ENCODE measurements around the gene ARHGAP26.
A peak's percentile ranks its signal among the peaks of the same experiment; 100 is the strongest.

The ARHGAP26 gene

GRCh38 chr5:142856269-142856782, 86.1 kb downstream of the ARHGAP26 start:
- DNase-seq = no peak

DNA sequence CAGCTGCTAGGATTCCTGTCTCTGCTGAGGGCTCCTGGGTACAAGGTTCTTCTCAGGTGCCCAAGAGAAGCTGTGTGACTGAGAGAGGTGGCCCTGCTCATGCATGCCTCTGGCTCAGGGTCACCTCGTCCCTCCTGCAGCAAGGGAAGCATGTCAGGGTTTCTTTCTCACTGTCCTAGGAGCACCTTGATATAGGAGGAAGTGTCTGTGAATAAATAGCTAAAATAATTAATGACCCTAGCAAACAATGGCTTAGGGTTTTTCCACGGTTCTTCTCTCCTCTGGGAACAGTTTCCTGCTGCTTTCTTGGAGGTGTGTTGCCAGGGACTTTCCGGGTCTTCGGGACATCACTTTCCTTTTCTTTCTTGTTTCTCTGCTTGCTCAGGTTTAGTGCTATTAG, 87.2 kb downstream of the ARHGAP26 start:
- DNase-seq = no peak

- DNase-seq = no peak
These were observed 88.9 kb downstream of the ARHGAP26 start for GRCh38 chr5:142859037-142859436.

DNA sequence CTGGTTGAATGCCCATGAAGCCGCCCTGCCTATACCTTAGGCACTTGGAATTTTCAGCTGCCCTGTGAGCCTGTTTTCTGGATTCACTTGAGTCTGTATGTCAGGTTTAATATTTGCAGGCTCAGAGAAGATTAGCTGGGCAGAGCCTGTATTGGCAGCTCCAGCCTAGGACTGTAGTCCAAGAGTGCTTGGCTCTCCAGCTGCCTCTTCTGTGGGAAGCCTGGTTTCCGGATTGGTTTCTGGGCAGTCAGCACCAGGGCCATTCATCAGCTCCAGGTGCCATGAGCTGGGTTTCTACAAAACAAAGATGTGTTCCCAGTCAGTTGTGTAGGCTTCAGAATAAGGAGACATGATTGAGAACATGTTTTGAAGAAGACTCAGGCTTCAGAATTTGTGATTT, 90.1 kb downstream of the ARHGAP26 start:
- DNase-seq = no peak

- no peak for DNase-seq
These were observed 90.8 kb downstream of the ARHGAP26 start for GRCh38 chr5:142861011-142861410.

- no peak for DNase-seq
These were observed 92.4 kb downstream of the ARHGAP26 start for GRCh38 chr5:142862594-142862993.

- DNase-seq = no peak
These were observed 93.7 kb downstream of the ARHGAP26 start for GRCh38 chr5:142863856-142864255.

GRCh38 chr5:142864290-142865260, 94.4 kb downstream of the ARHGAP26 start:
- no peak for DNase-seq

GRCh38 chr5:142865631-142866030, 95.5 kb downstream of the ARHGAP26 start:
- no peak for DNase-seq

DNA sequence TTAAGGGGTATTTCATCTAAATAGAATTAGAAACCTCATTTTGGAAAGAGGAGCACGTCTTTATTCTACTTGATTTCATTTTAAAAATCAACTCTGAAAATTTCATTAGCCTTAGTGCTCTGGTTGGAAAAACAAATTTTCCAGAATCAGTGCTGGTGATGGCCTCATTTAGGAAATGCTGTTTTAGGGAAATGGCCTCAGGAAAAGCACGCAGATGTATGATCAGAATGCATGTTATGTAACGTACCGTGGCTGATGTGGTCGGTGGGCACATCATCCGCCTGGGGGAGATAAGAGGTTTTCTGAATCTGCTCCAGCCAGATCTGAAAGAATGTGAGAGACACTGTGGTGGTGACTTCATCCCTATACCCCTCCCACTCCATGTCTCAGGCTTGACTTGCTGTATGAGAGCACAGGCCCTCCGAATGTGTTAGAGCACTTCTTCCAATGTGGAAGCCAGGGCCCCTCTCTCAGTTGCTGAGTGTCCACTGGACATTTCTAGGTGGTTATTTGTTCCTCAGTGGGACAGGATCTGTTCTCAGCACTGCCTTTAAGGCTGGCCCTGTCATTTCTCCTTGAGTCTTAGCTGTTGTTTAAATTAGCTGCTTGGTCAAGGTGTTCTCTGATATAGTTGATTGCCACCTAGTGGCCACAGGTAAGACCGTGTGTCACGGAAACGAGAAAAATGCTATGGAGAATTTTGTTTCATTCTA, 96.5 kb downstream of the ARHGAP26 start:
- DNase-seq = peak; percentile 75

DNA sequence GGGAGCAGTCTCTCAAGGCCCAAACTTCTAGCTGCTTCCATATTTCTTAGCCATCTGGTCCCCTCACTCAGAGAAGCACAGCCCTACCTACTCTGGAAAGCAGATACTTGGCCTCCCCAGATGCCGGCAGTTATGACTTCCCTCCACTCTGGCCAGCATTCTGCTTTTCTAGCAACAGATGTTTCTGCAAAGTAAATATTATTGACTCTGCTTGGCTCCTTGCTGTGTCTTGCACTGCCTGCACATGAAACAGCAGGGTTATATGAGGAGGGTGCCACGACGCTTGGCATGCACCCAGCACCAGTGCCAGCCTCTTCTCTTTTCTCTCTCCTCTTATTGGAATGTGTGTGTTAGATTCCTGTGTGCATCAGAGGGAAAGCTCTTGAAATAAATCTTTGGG, 99.7 kb downstream of the ARHGAP26 start:
- no peak for DNase-seq

DNA sequence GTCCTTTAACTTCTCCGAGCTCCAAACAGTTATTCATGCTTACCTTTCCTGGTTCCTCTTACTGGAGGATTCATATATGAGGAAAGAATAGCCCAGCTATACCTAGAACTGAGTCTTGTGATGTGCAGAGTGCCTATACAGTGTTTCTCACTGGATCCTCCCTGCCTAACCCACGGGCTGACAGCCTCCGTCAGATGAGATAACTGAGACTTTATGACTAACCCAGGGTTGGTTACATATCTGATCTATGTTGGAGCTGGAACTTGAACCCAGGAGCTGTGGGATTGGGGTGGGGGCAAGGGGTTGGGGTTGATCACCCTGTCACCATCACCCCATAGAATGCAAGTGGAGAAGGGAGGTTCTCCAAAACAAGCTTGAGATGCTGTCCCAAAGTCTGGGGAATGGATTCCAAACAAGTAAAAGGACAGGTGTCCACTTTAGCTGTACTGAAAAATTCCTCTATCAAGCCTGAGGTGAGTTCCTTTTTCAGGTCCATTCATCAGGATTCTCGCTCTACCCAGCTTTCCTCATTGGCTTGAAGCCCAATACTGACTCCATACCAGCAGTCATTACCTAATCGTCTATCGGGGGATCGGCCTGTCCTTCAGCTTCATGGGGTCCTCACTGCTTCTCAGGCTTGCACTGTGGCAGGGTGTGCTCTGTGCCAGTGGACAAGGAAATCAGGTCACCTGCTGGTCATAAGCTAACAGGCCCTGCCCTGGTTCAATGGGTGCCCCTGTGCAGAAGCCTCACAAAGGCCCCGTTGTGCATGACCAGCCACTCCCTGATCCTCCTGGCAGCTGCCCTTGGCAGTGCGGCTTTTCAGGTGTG, 100.6 kb downstream of the ARHGAP26 start:
- no peak for DNase-seq

- no peak for DNase-seq
These were observed 101.4 kb downstream of the ARHGAP26 start for GRCh38 chr5:142871363-142872193.

DNA sequence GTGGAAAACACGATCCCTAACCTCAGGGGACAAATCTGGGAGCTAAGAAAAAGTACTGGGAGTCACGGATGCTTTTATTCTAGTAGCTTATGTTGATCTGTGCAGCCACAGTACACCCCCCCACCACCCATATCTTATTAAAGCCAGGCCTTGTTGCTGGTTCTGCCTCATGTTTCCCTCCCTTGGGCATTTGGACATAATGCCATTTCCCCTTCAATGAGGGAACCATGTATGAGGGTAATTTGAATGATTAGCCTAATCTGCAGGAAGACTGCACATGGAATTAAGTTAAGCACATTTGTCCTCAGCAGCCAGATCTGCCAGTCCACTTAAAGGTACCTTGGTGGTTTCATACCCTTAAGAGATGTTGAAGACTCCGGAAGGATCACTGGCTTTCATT, 102.0 kb downstream of the ARHGAP26 start:
- no peak for DNase-seq

- DNase-seq = no peak
These were observed 102.6 kb downstream of the ARHGAP26 start for GRCh38 chr5:142872795-142873194.

- DNase-seq = no peak
These were observed 103.7 kb downstream of the ARHGAP26 start for GRCh38 chr5:142873831-142874230.

GRCh38 chr5:142874540-142874939, 104.4 kb downstream of the ARHGAP26 start:
- no peak for DNase-seq

DNA sequence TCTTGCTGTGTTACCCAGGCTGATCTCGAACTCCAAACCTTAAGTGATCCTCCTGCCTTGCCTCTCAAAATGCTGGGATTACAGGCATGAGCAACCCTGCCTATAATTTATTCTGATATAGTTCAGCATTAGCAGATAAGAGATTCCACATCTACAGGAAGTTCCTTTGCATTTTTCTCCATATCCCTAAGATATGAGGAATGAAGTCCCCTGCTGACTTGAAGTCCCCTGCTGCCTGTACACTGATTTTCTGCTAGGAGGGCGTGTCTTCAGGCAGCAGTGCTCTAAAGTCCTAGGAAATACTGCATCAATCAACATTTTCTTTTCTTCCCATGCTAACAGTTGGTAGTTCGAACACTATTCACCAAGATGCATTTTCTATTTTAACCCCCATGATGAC, 105.8 kb downstream of the ARHGAP26 start:
- no peak for DNase-seq

- no peak for DNase-seq
These were observed 106.6 kb downstream of the ARHGAP26 start for GRCh38 chr5:142876817-142877216.

GRCh38 chr5:142878111-142878510, 107.9 kb downstream of the ARHGAP26 start:
- no peak for DNase-seq

DNA sequence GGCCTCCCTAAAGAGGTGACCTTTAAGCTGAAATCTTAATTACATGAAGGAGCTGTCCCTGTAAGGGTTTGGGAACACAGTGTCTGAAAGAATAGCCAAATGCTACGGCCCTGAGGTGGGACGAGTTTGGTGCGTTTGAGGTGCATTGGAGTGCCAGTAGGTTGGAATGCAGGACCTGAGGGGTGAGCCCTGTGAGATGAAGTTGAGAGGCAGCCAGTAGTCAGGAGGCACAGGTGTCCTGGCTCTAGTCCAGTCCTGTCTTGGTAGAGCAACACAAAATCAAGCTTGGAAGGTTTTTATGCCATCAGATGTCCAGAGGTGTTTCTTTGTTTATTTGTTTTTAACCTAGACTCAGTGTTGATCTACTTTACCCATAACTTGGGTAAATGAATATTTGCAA, 108.5 kb downstream of the ARHGAP26 start:
- no peak for DNase-seq

All from hematopoietic multipotent progenitor cell treated with erythropoietin and hydrocortisone succinate and interleukin-3 and kit ligand, for 8 days (in vitro differentiated cells).